GM12865 (cell line): ENCODE measurements around the gene STX8.
"Not testable (repeated sequence)": the region's sequence is repeated elsewhere in the genome, so short reads cannot be mapped to it uniquely, and the experiment has no call there.

Experiments
- DNase-seq: peaks from one replicate; pipeline ENCODE4 v3.0.0; 2010; ENCODE audit warnings: low read depth
- H3K4me3 ChIP-seq: 2 replicates; pipeline ENCODE4 v1.5.1; 2011; ENCODE audit warnings: mild to moderate bottlenecking, low read depth, low read length, control low read depth
- CTCF ChIP-seq: IDR thresholded peaks from 2 replicates; pipeline ENCODE4 v1.5.1; 2011; ENCODE audit warnings: low read length, control low read depth, low read depth, inconsistent platforms; ENCODE audit not compliant: insufficient read depth; ENCODE audit errors: missing control alignments

STX8 gene

GRCh38 chr17:9361188-9361955 is 214.2 kb downstream of the STX8 start:
- no peak for TF ChIP-seq CTCF
- no peak for DNase-seq

GRCh38 chr17:9360677-9361081 is 214.9 kb downstream of the STX8 start:
- DNase-seq: no peak
- TF ChIP-seq CTCF: no peak
- H3K4me3 ChIP-seq: no peak overlapping the region

More at GRCh38 chr17:9361188-9361955, 214.2 kb downstream of the STX8 start:
- H3K4me3 ChIP-seq: no peak overlapping the region

- peak; percentile 24 for DNase-seq
- H3K4me3 ChIP-seq: no peak overlapping the region
- TF ChIP-seq CTCF: no peak
Measured at GRCh38 chr17:9356488-9356911, 219.1 kb downstream of the STX8 start.

- H3K4me3 ChIP-seq: no peak overlapping the region
- TF ChIP-seq CTCF: no peak
- no peak for DNase-seq
Measured at GRCh38 chr17:9355846-9356245, 219.8 kb downstream of the STX8 start.

DNA sequence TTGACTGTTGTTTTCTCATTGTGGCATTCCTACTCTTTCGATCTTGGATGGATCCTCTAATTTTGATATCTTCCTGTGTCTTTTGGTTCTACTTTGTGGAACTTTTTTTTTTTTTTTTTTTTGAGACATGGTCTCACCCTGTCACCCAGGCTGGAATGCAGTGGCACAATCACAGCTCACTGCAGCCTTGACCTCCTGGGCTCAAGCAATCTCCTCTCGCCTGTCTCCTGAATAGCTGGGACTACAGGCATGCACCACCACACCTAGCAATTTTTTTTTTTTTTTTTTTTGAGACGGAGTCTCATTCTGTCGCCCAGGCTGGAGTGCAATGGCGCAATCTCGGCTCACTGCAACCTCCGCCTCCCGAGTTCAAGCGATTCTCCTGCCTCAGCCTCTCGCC is 220.4 kb downstream of the STX8 start:
- not testable (repeated sequence) for H3K4me3 ChIP-seq, DNase-seq

- no peak for TF ChIP-seq CTCF
- H3K4me3 ChIP-seq: no peak overlapping the region
- DNase-seq: no peak
Measured at GRCh38 chr17:9350080-9350479, 225.5 kb downstream of the STX8 start.

- no peak for TF ChIP-seq CTCF
- no peak overlapping the region for H3K4me3 ChIP-seq
- no peak for DNase-seq
Measured at GRCh38 chr17:9346296-9346926, 229.2 kb downstream of the STX8 start.
